IMR-90 (cell line): ENCODE data around the gene USP12. TPM values are rescaled to one million over a fixed set of nuclear protein-coding genes. Genes with fewer than 3 reads are reported as not detected.
"Not testable (repeated sequence)": the region's sequence is repeated elsewhere in the genome, so short reads cannot be mapped to it uniquely, and the experiment has no call there.

Source experiments
- ATAC-seq: fragments of 200-7000 bp; cut with Tn5 transposase; 2 replicates; pipeline ENCODE4 v1.9.1; 2020; ENCODE audit warnings: low read depth, mild to moderate bottlenecking, moderate library complexity
- BruUV-seq: library from RNA; stranded (reverse); fragments of 400-500 nt; replicated peaks from 2 replicates; lab custom pipeline; 2021; lab: Mats Ljungman, UMichigan
- CTCF ChIA-PET: fragments of 300-600 bp; formaldehyde crosslinking; extraction: SDS; loops from one replicate; lab custom pipeline; 2021; ENCODE audit warnings: antibody characterized with exemption; lab: Yijun Ruan, JAX
- POLR2A ChIA-PET: fragments of 300-600 bp; sonication (Branson Sonifier 250); formaldehyde crosslinking; loops from one replicate; lab custom pipeline; 2022; ENCODE audit warnings: antibody characterized with exemption; ENCODE audit not compliant: unreplicated experiment; lab: Charles Lee
- DNase-seq: peaks from one replicate; pipeline ENCODE4 v3.0.0; 2013
- H2AFZ ChIP-seq: replicated peaks from 2 replicates; pipeline ENCODE3; 2013; ENCODE audit warnings: low read length, mild to moderate bottlenecking; ENCODE audit not compliant: poor library complexity
- H2AK5ac ChIP-seq: 2 replicates; pipeline ENCODE4 v1.6.1; 2013; ENCODE audit warnings: low read depth, low read length, inconsistent platforms
- H2AK9ac ChIP-seq: replicated peaks from 2 replicates; pipeline ENCODE3; 2013; ENCODE audit warnings: mild to moderate bottlenecking, low read depth, low read length, moderate library complexity; ENCODE audit not compliant: poor library complexity
- H2BK120ac ChIP-seq: 2 replicates; pipeline ENCODE4 v1.6.1; 2013; ENCODE audit warnings: low read depth, low read length, inconsistent platforms
- H2BK15ac ChIP-seq: 3 replicates; pipeline ENCODE4 v1.6.1; 2013; ENCODE audit warnings: low read depth, low read length, inconsistent platforms
- H2BK20ac ChIP-seq: 2 replicates; pipeline ENCODE4 v1.6.1; 2013; ENCODE audit warnings: low read depth, mild to moderate bottlenecking, inconsistent platforms, low read length, moderate library complexity
- H2BK5ac ChIP-seq: 2 replicates; pipeline ENCODE4 v1.6.1; 2013; ENCODE audit warnings: mild to moderate bottlenecking, low read depth, low read length, inconsistent platforms; ENCODE audit not compliant: poor library complexity, severe bottlenecking
- H3K14ac ChIP-seq: replicated peaks from 2 replicates; pipeline ENCODE4 v1.6.1; 2013; ENCODE audit warnings: low read depth, low read length, inconsistent platforms
- H3K18ac ChIP-seq: 2 replicates; pipeline ENCODE4 v1.6.1; 2013; ENCODE audit warnings: low read depth, low read length, control low read depth
- H3K23ac ChIP-seq: 2 replicates; pipeline ENCODE4 v1.6.1; 2013; ENCODE audit warnings: low read depth, low read length, inconsistent platforms
- H3K27ac ChIP-seq: 2 replicates; pipeline ENCODE4 v1.5.1; 2013; ENCODE audit warnings: mild to moderate bottlenecking, control low read depth, low read length; ENCODE audit not compliant: insufficient read depth
- H3K27me3 ChIP-seq: 2 replicates; pipeline ENCODE4 v1.6.1; 2013; ENCODE audit warnings: low read length; ENCODE audit not compliant: control insufficient read depth, insufficient read depth
- H3K36me3 ChIP-seq: 2 replicates; pipeline ENCODE4 v1.6.1; 2013; ENCODE audit warnings: low read length, mixed read lengths; ENCODE audit not compliant: control insufficient read depth, insufficient read depth
- H3K4ac ChIP-seq: 2 replicates; pipeline ENCODE4 v1.6.1; 2013; ENCODE audit warnings: low read depth, low read length, inconsistent platforms
- H3K4me1 ChIP-seq: 2 replicates; pipeline ENCODE4 v1.6.1; 2013; ENCODE audit warnings: low read length, mixed read lengths; ENCODE audit not compliant: control insufficient read depth, insufficient read depth
- H3K4me2 ChIP-seq: 2 replicates; pipeline ENCODE4 v1.6.1; 2013; ENCODE audit warnings: low read depth, mild to moderate bottlenecking, control low read depth, low read length, moderate library complexity
- H3K4me3 ChIP-seq: 2 replicates; pipeline ENCODE4 v1.5.1; 2013; ENCODE audit warnings: low read depth, mild to moderate bottlenecking, control low read depth, low read length, moderate library complexity; ENCODE audit not compliant: insufficient read depth
- H3K56ac ChIP-seq: 2 replicates; pipeline ENCODE4 v1.6.1; 2013; ENCODE audit warnings: low read length, inconsistent platforms; ENCODE audit not compliant: insufficient read depth; ENCODE audit errors: extremely low read depth
- H3K79me1 ChIP-seq, 2 experiments: 2 replicates each; pipeline ENCODE4 v1.6.1; 2013; ENCODE audit warnings: low read length in 2 of 2, inconsistent platforms in 1 of 2, low read depth in 1 of 2
- H3K9ac ChIP-seq: 2 replicates; pipeline ENCODE4 v1.6.1; 2013; ENCODE audit warnings: low read depth, low read length, control low read depth
- H3K9me1 ChIP-seq: 2 replicates; pipeline ENCODE4 v1.6.1; 2013; ENCODE audit warnings: low read length, inconsistent platforms; ENCODE audit not compliant: insufficient read depth
- H3K9me3 ChIP-seq: 2 replicates; pipeline ENCODE4 v1.6.1; 2013; ENCODE audit warnings: low read length; ENCODE audit not compliant: control insufficient read depth, insufficient read depth
- H4K20me1 ChIP-seq: 2 replicates; pipeline ENCODE4 v1.6.1; 2013; ENCODE audit warnings: low read length, inconsistent platforms; ENCODE audit not compliant: insufficient read depth
- H4K5ac ChIP-seq: 2 replicates; pipeline ENCODE4 v1.6.1; 2013; ENCODE audit warnings: mild to moderate bottlenecking, low read depth, low read length, control low read depth
- H4K8ac ChIP-seq, 2 experiments: 2 replicates each; pipeline ENCODE4 v1.6.1; 2013; ENCODE audit warnings: low read depth in 2 of 2, low read length in 2 of 2, control low read depth in 1 of 2, inconsistent platforms in 1 of 2
- H4K91ac ChIP-seq: 2 replicates; pipeline ENCODE4 v1.6.1; 2013; ENCODE audit warnings: low read depth, low read length, inconsistent platforms; ENCODE audit not compliant: insufficient read depth
- WGBS, 2 experiments: methylation state at CpG; one replicate each; pipeline versions ENCODE4 v1.1.5 to v1.1.7; 2013; ENCODE audit warnings: missing lambda C conversion rate in 2 of 2; ENCODE audit not compliant: insufficient read length in 1 of 2; ENCODE audit errors: extremely low coverage in 2 of 2; 5-methylcytosine and 5-hydroxymethylcytosine counted together
- dilution Hi-C: fragments of 300-500 bp; cut with HindIII; formaldehyde crosslinking; loops from one replicate; pipeline ENCODE4 v1.14.3; 2018; ENCODE audit warnings: low sequenced_read_pairs; ENCODE audit not compliant: unreplicated experiment
- in situ Hi-C: fragments of 300-500 bp; cut with MboI; formaldehyde crosslinking; loops from 3 replicates; pipeline ENCODE4 v1.14.3; 2019; ENCODE audit warnings: low sequenced_read_pairs, inconsistent platforms, mixed read lengths
- intact Hi-C: fragments of 100-400 bp; cut with micrococcal nuclease; formaldehyde crosslinking; loops from 2 replicates; pipeline ENCODE4 v1.10.0; 2022
- polyA plus RNA-seq, 3 experiments: library from polyadenylated mRNA; depleted of rRNA; stranded (reverse); fragments of >200 nt; gene quantifications; 2 replicates each; pipeline ENCODE4 v1.2.3, GENCODE V29; 2012; ENCODE audit warnings: low replicate concordance in 1 of 3
- total RNA-seq: library from RNA; depleted of rRNA; stranded (reverse); fragments of >200 nt; gene quantifications from 2 replicates; pipeline ENCODE4 v1.2.3, GENCODE V29; 2012

Gene USP12
- total and polyA plus RNA-seq, 2 of the 4 experiments (the other 2 are of a cell fraction) = 11.8 to 16.5 TPM

DNA sequence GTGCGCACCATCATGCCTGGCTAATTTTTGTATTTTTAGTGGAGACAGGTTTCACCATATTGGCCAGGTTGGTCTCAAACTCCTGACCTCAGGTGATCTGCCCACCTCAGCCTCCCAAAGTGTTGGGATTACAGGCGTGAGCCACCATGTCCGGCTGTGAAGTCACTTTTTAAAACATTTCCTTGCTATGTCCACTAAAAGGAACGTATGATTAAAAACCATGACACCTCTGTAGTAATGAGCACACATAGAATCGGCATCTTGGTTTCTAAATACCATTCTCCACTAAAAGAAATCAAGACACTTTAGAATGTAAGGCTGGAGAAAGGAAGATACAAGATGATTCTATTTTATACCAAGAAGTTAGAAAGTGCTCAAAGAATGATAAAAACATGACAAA lies 30.5 kb downstream of the USP12 start:
- ATAC-seq, H3K9me1 ChIP-seq, H3K27me3 ChIP-seq, H2BK120ac ChIP-seq, H3K23ac ChIP-seq, H3K27ac ChIP-seq, H3K9ac ChIP-seq, dilution Hi-C loops, H2BK15ac ChIP-seq, H2BK5ac ChIP-seq, H4K5ac ChIP-seq, H4K8ac ChIP-seq, H3K14ac ChIP-seq, in situ Hi-C loops, H2AFZ ChIP-seq, H2AK5ac ChIP-seq, BruUV-seq, H3K36me3 ChIP-seq, H3K4me1 ChIP-seq, POLR2A ChIA-PET, CTCF ChIA-PET, DNase-seq, H4K91ac ChIP-seq, intact Hi-C loops, H3K18ac ChIP-seq, H3K56ac ChIP-seq, H3K4me2 ChIP-seq, H3K4me3 ChIP-seq, H2BK20ac ChIP-seq, H3K9me3 ChIP-seq, H3K4ac ChIP-seq, H2AK9ac ChIP-seq: not testable (repeated sequence)
- Histone ChIP-seq H4K20me1 (peaks cover 48% of the 10 kb centered on the region), H3K79me1 (peaks cover 12 to 66% of the 10 kb centered on the region in 2 experiments; a peak in 2 of 4 replicates)
- no CpG with 5 or more reads among the region's 5 CpGs for WGBS, 2 experiments
